GM18870 (cell line): ENCODE results near the gene PPP2R5A.

Source experiments
- ATAC-seq: cut with Tn5 transposase; IDR thresholded peaks from one replicate; pipeline ENCODE4 v1.9.1; 2021; ENCODE audit warnings: moderate library complexity; ENCODE audit not compliant: unreplicated experiment

PPP2R5A gene

DNA sequence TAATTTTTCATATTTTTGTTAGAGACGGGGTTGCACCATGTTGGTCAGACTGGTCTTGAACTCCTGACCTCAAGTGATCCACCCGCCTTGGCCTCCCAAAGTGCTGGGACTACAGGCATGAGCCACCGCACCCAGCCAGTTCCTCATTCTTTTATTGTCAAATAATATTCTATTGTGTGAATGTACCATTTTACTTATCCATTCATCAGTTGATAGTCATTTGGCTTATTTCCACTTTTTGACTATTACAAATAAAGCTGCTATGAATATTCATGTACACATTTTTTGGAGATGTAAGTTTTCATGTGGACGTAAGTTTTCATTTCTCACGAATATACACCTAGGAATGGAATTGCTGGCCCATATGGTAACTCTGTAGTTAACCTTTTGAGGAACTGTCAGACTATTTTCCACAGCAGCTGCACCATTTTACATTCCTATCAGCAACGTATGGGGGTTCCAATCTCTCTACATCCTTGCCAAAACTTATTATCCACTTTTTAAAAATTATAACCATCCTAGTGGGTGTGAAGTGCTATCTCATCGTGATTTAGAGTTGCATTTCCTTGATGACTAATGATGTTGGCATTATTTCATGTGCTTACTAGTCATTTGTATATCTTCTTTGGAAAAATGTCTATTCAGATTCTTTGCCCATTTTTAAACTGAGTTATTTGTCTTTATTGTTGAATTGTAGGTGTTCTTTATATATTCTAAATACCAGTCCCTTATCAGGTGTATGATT, 116.8 kb downstream of the PPP2R5A start:
- ATAC-seq: no peak

DNA sequence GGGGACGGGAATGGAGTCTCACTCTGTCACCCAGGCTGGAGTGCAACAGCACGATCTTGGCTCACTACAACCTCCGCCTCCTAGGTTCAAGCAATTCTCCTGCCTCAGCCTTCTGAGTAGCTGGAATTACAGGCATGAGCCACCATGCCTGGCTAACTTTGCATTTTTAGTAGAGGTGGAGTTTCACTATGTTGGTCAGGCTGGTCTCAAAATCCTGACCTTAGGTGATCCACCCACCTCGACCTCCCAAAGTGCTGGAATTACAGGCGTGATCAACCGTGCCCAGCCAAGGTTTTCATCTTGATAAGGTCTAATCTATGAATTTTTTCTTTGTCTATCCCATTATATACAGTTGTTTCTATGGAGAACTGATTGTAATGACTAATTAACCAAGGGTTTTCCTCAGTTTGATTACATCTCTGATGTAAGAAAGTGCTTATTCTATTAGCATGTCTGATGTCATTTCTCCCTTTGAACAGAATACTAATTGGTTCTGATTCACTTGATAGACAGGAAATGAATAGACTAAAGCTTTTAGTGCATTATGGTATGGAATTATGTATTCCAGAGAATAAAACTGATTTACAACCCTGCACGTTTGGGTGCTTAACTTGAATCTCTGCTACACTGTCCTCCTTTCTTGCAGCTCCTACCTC, 117.6 kb downstream of the PPP2R5A start:
- ATAC-seq: no peak

DNA sequence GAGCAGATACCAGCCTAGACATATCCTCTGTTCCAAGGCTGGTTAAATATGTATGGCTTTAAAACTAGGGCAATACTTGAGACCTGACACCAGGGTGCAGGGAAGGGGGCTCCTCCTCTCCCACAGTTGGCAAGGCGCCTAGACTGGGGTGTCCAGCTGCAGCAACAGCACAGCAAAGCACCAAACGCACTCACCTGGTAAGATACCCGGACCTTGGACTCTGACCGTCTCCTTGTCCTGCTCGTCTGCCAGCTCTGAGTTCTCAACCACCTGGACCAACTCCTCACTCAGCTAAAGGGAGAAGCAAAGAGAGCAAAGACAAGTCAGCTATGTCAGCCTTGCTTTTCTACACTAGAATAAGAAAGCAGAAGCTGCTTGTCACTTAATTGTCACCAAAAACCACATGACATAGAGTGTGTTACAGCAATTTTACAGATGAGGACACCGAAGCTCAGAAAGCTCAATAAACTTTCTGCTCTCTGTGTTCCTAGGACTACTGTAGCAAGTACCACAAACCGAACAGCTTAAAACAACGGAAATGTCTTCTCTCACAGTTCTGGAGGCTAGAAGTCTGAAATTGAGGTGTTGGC, 125.1 kb downstream of the PPP2R5A start:
- ATAC-seq: no peak
